Raji (cell line): ENCODE measurements around the gene HMX3.

Experiments
- POLR2A ChIP-seq: IDR thresholded peaks from 2 replicates; pipeline ENCODE4 v1.6.1; 2011; ENCODE audit warnings: low read depth, low read length, control low read depth; ENCODE audit not compliant: insufficient read depth

HMX3 gene

DNA sequence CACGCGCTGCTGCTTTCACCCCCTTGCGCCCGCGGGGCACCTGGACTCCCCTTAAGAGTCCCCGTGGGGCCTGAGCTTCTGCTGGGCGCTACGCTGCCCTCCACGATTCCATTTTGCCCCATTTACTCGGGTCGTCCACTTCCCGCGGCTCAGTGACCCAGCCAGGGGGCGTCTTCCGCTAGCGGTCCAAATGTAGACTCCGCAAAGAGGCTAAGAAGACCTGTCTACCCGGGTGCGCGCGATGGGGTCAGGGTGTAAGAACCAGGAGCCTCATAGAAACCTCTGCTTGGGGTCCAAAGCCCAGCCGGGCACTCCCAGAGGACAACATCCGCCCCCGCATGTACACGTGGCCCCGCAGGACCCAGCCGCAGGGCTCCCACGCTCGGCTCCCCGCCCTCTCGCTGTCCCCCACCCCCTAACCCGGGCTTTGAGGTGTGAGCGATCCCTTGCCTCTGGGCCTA is 7.0 kb downstream of the HMX3 start:
- TF ChIP-seq POLR2A: no peak

DNA sequence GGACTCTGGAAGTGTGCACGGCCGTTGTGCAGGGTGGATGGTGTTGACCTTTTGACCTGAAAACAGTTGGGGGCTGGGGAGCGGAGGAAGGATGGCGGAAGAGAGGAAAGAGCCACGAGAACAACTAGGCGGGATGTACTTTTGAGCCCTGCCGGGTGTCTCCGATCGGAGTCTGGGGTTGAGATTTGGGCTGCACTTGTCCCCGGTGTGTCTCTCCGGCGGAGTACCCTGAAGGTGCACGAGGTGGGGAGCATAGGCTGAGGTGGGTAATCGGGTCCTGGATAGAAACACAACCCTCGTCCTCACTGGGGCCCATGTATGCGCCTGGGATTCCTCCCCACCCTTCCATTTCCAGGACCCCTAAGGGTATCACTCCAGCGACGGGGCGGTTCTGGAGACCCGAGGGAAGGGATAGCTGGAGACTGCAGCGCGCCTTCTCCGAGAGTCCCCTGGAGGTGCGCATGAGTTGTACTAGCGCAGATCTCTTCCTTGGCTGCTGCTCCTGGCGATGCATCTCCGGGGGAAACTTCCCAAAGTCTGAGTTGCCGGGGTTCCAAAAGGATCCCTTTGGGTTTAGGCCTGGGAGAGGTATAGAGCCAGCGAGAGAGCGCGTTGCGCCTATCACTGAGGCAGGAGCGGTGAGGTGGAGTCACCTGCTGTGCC is 7.5 kb downstream of the HMX3 start:
- TF ChIP-seq POLR2A: no peak

GRCh38 chr10:123143825-123144168 is 8.0 kb downstream of the HMX3 start:
- TF ChIP-seq POLR2A: no peak

DNA sequence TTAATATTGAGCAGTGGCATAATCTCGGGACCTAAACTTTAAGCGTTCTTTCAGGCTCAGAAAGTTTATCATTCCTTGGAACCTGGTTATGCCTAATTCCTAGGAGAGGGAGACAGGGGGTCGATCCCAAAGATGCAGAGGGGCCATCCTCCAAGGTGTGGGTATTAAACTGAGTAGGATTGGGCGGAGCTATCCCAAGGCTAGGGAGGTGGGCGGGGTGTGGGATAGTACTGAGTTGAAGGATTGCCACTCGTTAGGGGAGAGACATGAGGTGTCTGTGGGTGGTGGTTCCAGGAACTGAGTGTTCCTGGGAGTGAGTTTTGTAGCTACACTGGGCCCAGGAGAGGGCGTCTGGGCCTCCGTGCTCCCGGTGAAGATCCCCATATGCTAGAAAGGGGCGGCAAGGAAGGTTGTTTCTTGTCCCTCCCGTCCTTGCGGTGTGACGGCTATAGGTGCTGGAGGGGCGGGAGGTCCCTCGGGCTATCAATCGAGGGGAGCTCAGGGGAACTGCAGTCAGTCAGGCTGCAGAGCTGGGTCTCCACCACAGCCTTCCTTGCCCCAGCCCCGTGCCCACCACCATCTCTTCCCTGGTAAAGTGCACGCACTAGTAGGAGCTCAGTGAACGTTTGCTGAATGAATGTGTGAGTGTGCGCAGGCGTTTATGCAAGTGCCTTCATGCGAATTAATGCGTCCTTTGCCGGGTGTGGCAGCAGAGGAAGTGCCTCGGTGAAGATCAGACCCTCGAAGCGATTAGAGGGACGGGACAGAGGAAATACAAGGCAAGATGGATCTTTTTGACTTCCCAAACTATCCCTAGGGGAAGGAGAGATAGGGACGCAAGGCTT is 9.1 kb downstream of the HMX3 start:
- no peak for TF ChIP-seq POLR2A

- no peak for TF ChIP-seq POLR2A
Measured at GRCh38 chr10:123145542-123146012, 9.8 kb downstream of the HMX3 start.

GRCh38 chr10:123146013-123146893 is 10.5 kb downstream of the HMX3 start:
- TF ChIP-seq POLR2A: no peak

GRCh38 chr10:123146894-123147634 is 11.3 kb downstream of the HMX3 start:
- TF ChIP-seq POLR2A: no peak

DNA sequence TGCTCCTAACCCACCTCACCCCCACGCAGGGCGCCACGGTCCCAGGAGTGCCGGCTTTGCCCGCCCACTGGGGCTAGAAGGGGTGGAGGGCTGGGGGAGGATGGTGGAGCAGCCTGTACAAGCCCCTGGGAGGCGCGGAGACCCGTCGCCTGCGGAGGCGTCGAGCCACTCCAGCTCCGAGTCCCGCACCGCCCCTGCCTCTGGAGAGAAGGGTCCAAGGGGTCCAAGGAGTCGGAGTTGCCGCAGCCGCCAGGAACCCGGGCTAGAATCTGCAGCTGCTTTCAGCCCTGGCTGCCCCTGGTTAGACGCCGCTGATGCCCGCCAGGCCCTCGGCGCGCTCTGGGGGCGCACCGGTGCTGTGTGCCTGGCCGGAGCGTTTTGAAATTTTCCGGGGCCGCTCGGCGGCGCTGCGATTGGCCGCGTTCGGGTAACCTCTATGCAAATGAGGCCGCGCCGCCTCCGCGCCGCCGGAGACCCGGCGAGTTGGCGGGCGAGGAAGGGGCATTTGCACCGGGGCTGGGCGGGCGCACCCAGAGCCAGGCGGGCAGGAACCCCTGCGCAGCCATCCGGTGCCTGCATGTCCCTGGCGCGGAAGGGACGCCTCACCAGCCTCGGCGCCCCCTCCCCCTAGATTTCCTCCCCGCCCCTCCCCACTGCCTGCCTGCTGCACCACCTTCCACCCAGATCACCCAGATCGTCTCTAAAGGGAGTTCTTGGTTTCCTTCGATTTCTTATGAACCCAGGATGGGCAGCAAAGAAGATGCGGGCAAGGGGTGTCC is 12.1 kb downstream of the HMX3 start, which contains the start of gene HMX2:
Gene HMX2, plus strand, starts transcription at position 502 of the 779 bp plus-strand sequence. Its CDS starts 243 bp downstream, at position 745.
- no peak for TF ChIP-seq POLR2A

DNA sequence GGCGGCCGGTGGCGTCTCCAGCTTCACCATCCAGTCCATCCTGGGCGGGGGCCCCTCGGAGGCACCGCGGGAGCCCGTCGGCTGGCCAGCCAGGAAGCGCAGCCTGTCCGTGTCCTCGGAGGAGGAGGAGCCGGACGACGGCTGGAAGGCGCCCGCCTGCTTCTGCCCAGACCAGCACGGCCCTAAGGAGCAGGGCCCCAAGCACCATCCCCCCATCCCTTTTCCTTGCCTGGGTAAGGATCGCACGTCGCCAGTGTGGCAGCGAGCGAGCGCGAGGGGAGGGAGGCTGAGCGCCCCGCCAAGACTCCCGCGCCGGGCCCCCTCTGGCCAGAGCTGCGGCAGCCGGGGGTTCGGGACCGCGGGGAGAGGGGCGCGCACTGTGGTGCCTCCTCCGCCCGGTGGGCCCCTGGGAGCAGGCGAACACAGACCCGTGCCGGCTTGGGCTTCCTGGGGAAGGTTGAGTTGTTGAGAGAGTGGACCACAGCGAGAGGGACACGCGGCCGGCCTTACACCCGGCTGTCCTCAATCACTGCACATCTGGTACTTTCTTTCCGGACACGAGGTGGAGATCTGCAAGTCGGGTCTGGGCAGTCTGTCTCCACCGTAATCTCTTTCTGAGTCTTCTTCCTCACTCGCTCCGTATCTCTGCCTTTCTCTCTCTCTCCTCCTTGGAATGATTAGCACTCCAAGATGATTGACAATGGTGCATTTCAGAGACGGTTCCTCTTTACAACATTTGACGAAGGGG is 12.8 kb downstream of the HMX3 start:
- TF ChIP-seq POLR2A: no peak

GRCh38 chr10:123149162-123149567 is 13.4 kb downstream of the HMX3 start:
- no peak for TF ChIP-seq POLR2A

- no peak for TF ChIP-seq POLR2A
Measured at GRCh38 chr10:123149568-123150270, 13.9 kb downstream of the HMX3 start.

GRCh38 chr10:123150271-123150985 is 14.7 kb downstream of the HMX3 start:
- no peak for TF ChIP-seq POLR2A
